PC-9 (cell line): ENCODE data around the gene CDK5R1. TPM values are rescaled to one million over a fixed set of nuclear protein-coding genes. Genes with fewer than 3 reads are reported as not detected.

Experiments used
- BruUV-seq: library from RNA; stranded (reverse); fragments of 400-500 nt; replicated peaks from 2 replicates; lab custom pipeline; 2021; lab: Mats Ljungman, UMichigan
- CTCF ChIA-PET: fragments of 300-600 bp; sonication (Branson Sonifier 250); formaldehyde crosslinking; loops from one replicate; lab custom pipeline; 2022; ENCODE audit warnings: antibody characterized with exemption; lab: Charles Lee
- POLR2A ChIA-PET: fragments of 300-600 bp; sonication (Branson Sonifier 250); formaldehyde crosslinking; loops from one replicate; lab custom pipeline; 2022; ENCODE audit warnings: antibody characterized with exemption; ENCODE audit not compliant: unreplicated experiment; lab: Charles Lee
- DNase-seq, 2 experiments: peaks; one replicate each; pipeline versions ENCODE4 v3.0.0 to v3.0.0-alpha.2; 2015 to 2022; ENCODE audit warnings: mixed read lengths in 1 of 2
- H2AFZ ChIP-seq: fragments of 200-600 bp; sonication (generic); 2 replicates; pipeline ENCODE4 v1.8.1; 2017; ENCODE audit warnings: antibody characterized with exemption
- H3F3A ChIP-seq: fragments of 200-600 bp; sonication (generic); 2 replicates; pipeline ENCODE4 v1.8.1; 2017; ENCODE audit warnings: antibody characterized with exemption, mild to moderate bottlenecking, low read depth; ENCODE audit not compliant: insufficient read depth
- H3K27ac ChIP-seq: fragments of 200-600 bp; sonication (generic); 2 replicates; pipeline ENCODE4 v1.6.1; 2016; ENCODE audit warnings: mixed run types
- H3K27me3 ChIP-seq: fragments of 200-600 bp; sonication (generic); 2 replicates; pipeline ENCODE4 v1.6.1; 2016; ENCODE audit warnings: low read depth, mixed run types; ENCODE audit not compliant: insufficient read depth
- H3K36me3 ChIP-seq: fragments of 200-600 bp; sonication (generic); 2 replicates; pipeline ENCODE4 v1.6.1; 2016; ENCODE audit warnings: low read depth, mixed run types
- H3K4me1 ChIP-seq: fragments of 200-600 bp; sonication (generic); replicated peaks from 2 replicates; pipeline ENCODE4 v1.6.1; 2016; ENCODE audit warnings: mixed run types; ENCODE audit not compliant: insufficient read depth
- H3K4me2 ChIP-seq: fragments of 200-600 bp; sonication (generic); 2 replicates; pipeline ENCODE4 v1.6.1; 2017; ENCODE audit warnings: mixed run types
- H3K4me3 ChIP-seq: fragments of 200-600 bp; sonication (generic); 2 replicates; pipeline ENCODE4 v1.6.1; 2016; ENCODE audit warnings: mixed run types
- H3K79me2 ChIP-seq: fragments of 200-600 bp; sonication (generic); 2 replicates; pipeline ENCODE4 v1.6.1; 2017; ENCODE audit warnings: low read depth, mixed run types
- H3K9me2 ChIP-seq: fragments of 200-600 bp; sonication (generic); 2 replicates; pipeline ENCODE4 v1.8.1; 2017; ENCODE audit warnings: mild to moderate bottlenecking; ENCODE audit not compliant: insufficient read depth
- H3K9me3 ChIP-seq: fragments of 200-600 bp; sonication (generic); 2 replicates; pipeline ENCODE4 v1.8.1; 2016; ENCODE audit warnings: low read depth; ENCODE audit not compliant: insufficient read depth
- H4K20me1 ChIP-seq: fragments of 200-600 bp; sonication (generic); 2 replicates; pipeline ENCODE4 v1.8.1; 2017; ENCODE audit not compliant: insufficient read depth
- CTCF ChIP-seq: fragments of 200-600 bp; sonication (generic); conservative IDR thresholded peaks from 2 replicates; pipeline ENCODE4 v1.6.1; 2017; ENCODE audit warnings: mixed run types, antibody characterized with exemption, mild to moderate bottlenecking, moderate library complexity
- EZH2 ChIP-seq: fragments of 200-600 bp; sonication (generic); IDR thresholded peaks from 2 replicates; pipeline ENCODE4 v1.8.0; 2017; ENCODE audit warnings: antibody characterized with exemption, low read depth
- intact Hi-C: fragments of 100-400 bp; cut with micrococcal nuclease; formaldehyde crosslinking; loops from one replicate; pipeline ENCODE4 v1.10.0; 2022; ENCODE audit not compliant: unreplicated experiment
- total RNA-seq: library from RNA; stranded (reverse); gene quantifications from 2 replicates; pipeline ENCODE4 v1.2.3, GENCODE V29; 2021

Gene CDK5R1
- total RNA-seq, 1 experiment from 2014 or later = 2.1 TPM

GRCh38 chr17:32453370-32453769 is 33.4 kb upstream of the CDK5R1 start:
- no peak overlapping the region for H3K4me2 ChIP-seq
- DNase-seq = no peak
- no peaks in the 10 kb centered on the region for H3K4me1 ChIP-seq
- H3K27me3 ChIP-seq = no peaks in the 10 kb centered on the region
- ChIA-PET CTCF (no interaction called here), POLR2A (no interaction called here)
- TF ChIP-seq EZH2 (no peak), CTCF (no peak)
- intact Hi-C loops = no loop called here
- peaks cover 67% of the 10 kb centered on the region for H4K20me1 ChIP-seq
- H3K27ac ChIP-seq = no peak overlapping the region
- H3K9me3 ChIP-seq = no peaks in the 10 kb centered on the region
- peaks cover 74% of the 10 kb centered on the region for H3K79me2 ChIP-seq
- no TSS peak for BruUV-seq
- H2AFZ ChIP-seq = no peak overlapping the region
- no peaks in the 10 kb centered on the region for H3K9me2 ChIP-seq
- no peak overlapping the region for H3K4me3 ChIP-seq
- peaks cover 56% of the 10 kb centered on the region for H3K36me3 ChIP-seq
- peaks cover 12% of the 10 kb centered on the region; the same call in 1 of the 2 replicates for H3F3A ChIP-seq

DNA sequence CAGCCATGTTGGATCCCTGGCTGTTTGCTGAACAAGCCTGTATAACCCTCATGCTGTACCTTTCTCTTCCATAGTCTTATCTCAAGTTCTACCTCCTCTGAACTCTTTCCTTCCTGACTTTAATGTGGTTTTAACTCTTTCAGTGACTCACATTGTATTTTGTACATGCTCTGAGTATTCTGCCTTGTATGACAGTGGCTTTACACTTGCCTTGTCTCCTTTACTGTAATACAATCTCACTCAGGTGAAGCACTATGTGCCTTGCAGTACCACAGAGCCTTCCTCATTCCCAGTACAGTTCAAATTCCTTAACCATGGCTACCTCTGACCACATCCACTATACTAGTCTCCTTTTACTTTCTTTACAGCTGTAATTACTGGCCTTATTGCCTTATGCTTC is 28.4 kb upstream of the CDK5R1 start:
- no peak overlapping the region for H2AFZ ChIP-seq
- no peak overlapping the region for H3K27ac ChIP-seq
- no peaks in the 10 kb centered on the region for H3K9me3 ChIP-seq
- no TSS peak for BruUV-seq
- peaks cover 55% of the 10 kb centered on the region for H3K79me2 ChIP-seq
- H3K9me2 ChIP-seq = no peaks in the 10 kb centered on the region
- peaks cover 42% of the 10 kb centered on the region for H3K36me3 ChIP-seq
- intact Hi-C loops = no loop called here
- POLR2A ChIA-PET = no interaction called here
- H4K20me1 ChIP-seq = peaks cover 57% of the 10 kb centered on the region
- no peaks in the 10 kb centered on the region for H3K4me1 ChIP-seq
- CTCF ChIA-PET = no interaction called here
- no peaks in the 10 kb centered on the region for H3K27me3 ChIP-seq
- H3K4me3 ChIP-seq = no peak overlapping the region
- TF ChIP-seq EZH2 (no peak), CTCF (no peak)
- H3K4me2 ChIP-seq = no peak overlapping the region
- peaks cover 30% of the 10 kb centered on the region; the same call in 1 of the 2 replicates for H3F3A ChIP-seq
- no peak for DNase-seq

- H3K4me2 ChIP-seq = no peak overlapping the region
- no peaks in the 10 kb centered on the region for H3K27me3 ChIP-seq
- no peak overlapping the region for H3K27ac ChIP-seq
- H3K4me3 ChIP-seq = no peak overlapping the region
- H2AFZ ChIP-seq = no peak overlapping the region
- CTCF ChIA-PET = no interaction called here
- H3F3A ChIP-seq = peaks cover 30% of the 10 kb centered on the region; the same call in 1 of the 2 replicates
- BruUV-seq = no TSS peak
- no peaks in the 10 kb centered on the region for H3K9me2 ChIP-seq
- peaks cover 58% of the 10 kb centered on the region for H3K79me2 ChIP-seq
- TF ChIP-seq EZH2 (no peak), CTCF (no peak)
- intact Hi-C loops = loop anchor here (5.0 kb wide), 1 partner anchor 1292 kb away; no protein-coding TSS in a partner anchor
- POLR2A ChIA-PET = no interaction called here
- no peaks in the 10 kb centered on the region for H3K4me1 ChIP-seq
- no peaks in the 10 kb centered on the region for H3K9me3 ChIP-seq
- peaks cover 59% of the 10 kb centered on the region for H4K20me1 ChIP-seq
- H3K36me3 ChIP-seq = peaks cover 43% of the 10 kb centered on the region
- no peak for DNase-seq
These were observed 26.7 kb upstream of the CDK5R1 start for GRCh38 chr17:32460054-32460453.
